HCT116 (cell line): Measurements from ENCODE around the gene ANXA8. TPM values are rescaled to one million over a fixed set of nuclear protein-coding genes. Genes with fewer than 3 reads are reported as not detected.

Source experiments
- ATAC-seq: fragments of 200-7000 bp; cut with Tn5 transposase; 2 replicates; pipeline ENCODE4 v1.9.1; 2020; ENCODE audit warnings: mild to moderate bottlenecking, moderate library complexity
- BruUV-seq: library from RNA; stranded (reverse); fragments of 400-500 nt; replicated peaks from 2 replicates; lab custom pipeline; 2021; lab: Mats Ljungman, UMichigan
- CTCF ChIA-PET: fragments of 300-600 bp; sonication (Branson Sonifier 250); formaldehyde crosslinking; loops from one replicate; lab custom pipeline; 2021; ENCODE audit warnings: antibody characterized with exemption; lab: Charles Lee
- POLR2A ChIA-PET: fragments of 300-600, 350-600 bp; sonication (Branson Sonifier 250); formaldehyde crosslinking; loops from one replicate; lab custom pipeline; 2021; ENCODE audit warnings: antibody characterized with exemption; lab: Charles Lee
- RAD21 ChIA-PET, 2 experiments: fragments of 300-600 bp; sonication (Branson Sonifier 250); formaldehyde crosslinking; loops; one replicate each; lab custom pipeline; 2023; ENCODE audit warnings: low total read pairs in 2 of 2; ENCODE audit not compliant: uncharacterized antibody in 2 of 2, unreplicated experiment in 2 of 2, low non-redundant PET in 1 of 2; lab: Charles Lee
- DNase-seq: peaks from one replicate; pipeline ENCODE4 v3.0.0-alpha.2; 2010; ENCODE audit warnings: low read depth, low spot score
- H2AFZ ChIP-seq: fragments of 200-600 bp; shearing (Covaris generic), sonication (generic); 2 replicates; pipeline ENCODE4 v1.6.1; 2017; ENCODE audit warnings: low read depth, mixed run types, mixed read lengths, antibody characterized with exemption, low read length; ENCODE audit not compliant: poor library complexity, severe bottlenecking
- H3K27ac ChIP-seq: 2 replicates; pipeline ENCODE4 v1.5.1; 2012; ENCODE audit warnings: low read depth, low read length
- H3K27me3 ChIP-seq: fragments of 200-600 bp; sonication (generic); 2 replicates; pipeline ENCODE4 v1.6.1; 2016; ENCODE audit warnings: mixed run types, low read length, mixed read lengths; ENCODE audit not compliant: insufficient read depth
- H3K36me3 ChIP-seq, 2 experiments: fragments of 200-500 bp in 1 of 2; fragments of 200-600 bp in 1 of 2; sonication (Bioruptor generic) in 1 of 2; sonication (generic) in 1 of 2; 2 replicates each; pipeline versions ENCODE4 v1.5.1 to v1.6.1; 2014 to 2016; ENCODE audit warnings: low read length in 2 of 2, inconsistent platforms in 1 of 2, mixed read lengths in 1 of 2, mixed run types in 1 of 2; ENCODE audit not compliant: insufficient read depth in 2 of 2, control insufficient read depth in 1 of 2
- H3K4me1 ChIP-seq, 2 experiments: fragments of 200-600 bp in 1 of 2; sonication (generic) in 1 of 2; 2 replicates each; pipeline versions ENCODE4 v1.5.1 to v1.6.1; 2012 to 2017; ENCODE audit warnings: low read length in 2 of 2, inconsistent platforms in 1 of 2, mild to moderate bottlenecking in 1 of 2, mixed read lengths in 1 of 2, mixed run types in 1 of 2, moderate library complexity in 1 of 2; ENCODE audit not compliant: insufficient read depth in 2 of 2, control insufficient read depth in 1 of 2
- H3K4me2 ChIP-seq: fragments of 200-600 bp; sonication (generic); 2 replicates; pipeline ENCODE4 v1.6.1; 2017; ENCODE audit warnings: mixed run types, low read length, mixed read lengths
- H3K4me3 ChIP-seq, 2 experiments: fragments of 200-600 bp in 1 of 2; sonication (generic) in 1 of 2; replicated peaks in 1 of 2; 2 replicates each; pipeline ENCODE4 v1.5.1; 2011 to 2016; ENCODE audit warnings: low read length in 2 of 2, control low read depth in 1 of 2, low read depth in 1 of 2, mild to moderate bottlenecking in 1 of 2, mixed read lengths in 1 of 2, mixed run types in 1 of 2
- H3K79me2 ChIP-seq: fragments of 200-600 bp; sonication (generic); 2 replicates; pipeline ENCODE4 v1.6.1; 2017; ENCODE audit warnings: mild to moderate bottlenecking, mixed run types, low read length, moderate library complexity, mixed read lengths; ENCODE audit not compliant: insufficient read depth
- H3K9ac ChIP-seq: fragments of 200-600 bp; sonication (generic); 2 replicates; pipeline ENCODE4 v1.6.1; 2016; ENCODE audit warnings: low read length, mixed read lengths
- H3K9me2 ChIP-seq: fragments of 200-600 bp; sonication (generic), shearing (Covaris generic); 2 replicates; pipeline ENCODE4 v1.6.1; 2017; ENCODE audit warnings: mixed run types, mild to moderate bottlenecking, moderate library complexity; ENCODE audit not compliant: insufficient read depth
- H3K9me3 ChIP-seq, 2 experiments: fragments of 200-500 bp in 1 of 2; fragments of 200-600 bp in 1 of 2; sonication (Bioruptor generic) in 1 of 2; sonication (generic) in 1 of 2; 2 replicates each; pipeline ENCODE4 v1.6.1; 2014 to 2017; ENCODE audit warnings: low read length in 2 of 2, mixed read lengths in 2 of 2, inconsistent platforms in 1 of 2, low read depth in 1 of 2, mild to moderate bottlenecking in 1 of 2, mixed run types in 1 of 2, moderate library complexity in 1 of 2; ENCODE audit not compliant: control insufficient read depth in 1 of 2, insufficient read depth in 1 of 2
- H4K20me1 ChIP-seq: fragments of 200-600 bp; sonication (generic), shearing (Covaris generic); 2 replicates; pipeline ENCODE4 v1.6.1; 2017; ENCODE audit warnings: mixed run types, mild to moderate bottlenecking, moderate library complexity; ENCODE audit not compliant: insufficient read depth
- CBX3 ChIP-seq: IDR thresholded peaks from 2 replicates; pipeline ENCODE4 v1.6.1; 2012; ENCODE audit warnings: low read depth
- EGR1 ChIP-seq: IDR thresholded peaks from 2 replicates; pipeline ENCODE4 v1.6.1; 2012; ENCODE audit warnings: low read depth
- ELF1 ChIP-seq: IDR thresholded peaks from 2 replicates; pipeline ENCODE4 v1.6.1; 2012; ENCODE audit warnings: low read depth, borderline replicate concordance
- FOSL1 ChIP-seq: IDR thresholded peaks from 2 replicates; pipeline ENCODE4 v1.6.1; 2012; ENCODE audit warnings: low read depth
- POLR2AphosphoS5 ChIP-seq: IDR thresholded peaks from 2 replicates; pipeline ENCODE4 v1.6.1; 2011; ENCODE audit warnings: mild to moderate bottlenecking, low read depth, low read length, moderate library complexity
- RAD21 ChIP-seq: IDR thresholded peaks from 2 replicates; pipeline ENCODE4 v1.6.1; 2012; ENCODE audit warnings: low read depth, mild to moderate bottlenecking
- REST ChIP-seq: IDR thresholded peaks from 2 replicates; pipeline ENCODE4 v1.6.1; 2012; ENCODE audit warnings: low read depth
- SIN3A ChIP-seq: IDR thresholded peaks from 2 replicates; pipeline ENCODE4 v1.6.1; 2012; ENCODE audit warnings: low read depth
- SRF ChIP-seq: IDR thresholded peaks from 2 replicates; pipeline ENCODE4 v1.6.1; 2012; ENCODE audit warnings: low read depth
- YY1 ChIP-seq: IDR thresholded peaks from 2 replicates; pipeline ENCODE4 v1.6.1; 2011; ENCODE audit warnings: low read length, low read depth, moderate library complexity, mild to moderate bottlenecking; ENCODE audit not compliant: insufficient replicate concordance; ENCODE audit errors: extremely low read depth
- ZNF274 ChIP-seq: fragments of 200-500 bp; sonication (Bioruptor generic); IDR thresholded peaks from 2 replicates; pipeline ENCODE4 v1.6.1; 2014; ENCODE audit warnings: mild to moderate bottlenecking, low read depth, low read length, inconsistent platforms
- intact Hi-C: fragments of 100-400 bp; cut with micrococcal nuclease; formaldehyde crosslinking; loops from 2 replicates; pipeline ENCODE4 v1.10.0; 2022
- total RNA-seq: library from RNA; stranded (reverse); gene quantifications from one replicate; pipeline ENCODE4 v1.2.1, GENCODE V29; 2021; ENCODE audit not compliant: unreplicated experiment
- TF ChIP-seq, protein P1 (sequence below): IDR thresholded peaks from 2 replicates; pipeline ENCODE4 v1.6.1; 2012

ANXA8 gene
- total RNA-seq, 1 experiment from 2014 or later = 0.25 TPM

DNA sequence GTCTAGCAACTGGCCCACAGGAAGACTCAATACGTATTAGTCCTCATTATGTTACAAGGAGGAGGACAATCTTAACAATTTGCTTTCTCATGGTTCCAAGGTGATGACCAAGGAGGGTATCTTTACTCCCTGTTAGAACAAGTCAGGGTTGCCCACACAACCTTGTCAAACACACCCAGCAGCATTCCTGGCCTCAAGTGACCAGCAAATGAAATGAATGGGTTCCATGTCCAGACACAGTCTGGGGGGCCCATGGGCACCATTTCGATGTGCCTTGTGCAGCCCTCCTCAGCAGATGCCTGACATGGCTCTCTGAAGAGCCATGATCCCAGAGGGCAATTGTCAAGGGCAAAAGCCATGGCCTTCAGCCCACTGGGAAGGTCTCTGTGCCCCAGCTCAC, 40.8 kb downstream of the ANXA8 start:
- TF ChIP-seq YY1 (no peak), REST (no peak), ELF1 (no peak), ZNF274 (no peak), SIN3A (no peak), SRF (no peak), EGR1 (no peak), CBX3 (no peak), RAD21 (no peak), FOSL1 (no peak), POLR2AphosphoS5 (no peak)
- TF ChIP-seq, protein P1, sequence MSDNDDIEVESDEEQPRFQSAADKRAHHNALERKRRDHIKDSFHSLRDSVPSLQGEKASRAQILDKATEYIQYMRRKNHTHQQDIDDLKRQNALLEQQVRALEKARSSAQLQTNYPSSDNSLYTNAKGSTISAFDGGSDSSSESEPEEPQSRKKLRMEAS = no peak
- Histone ChIP-seq H3K79me2 (no peaks in the 10 kb centered on the region), H4K20me1 (no peaks in the 10 kb centered on the region), H2AFZ (no peak overlapping the region), H3K27ac (no peak overlapping the region), H3K27me3 (no peaks in the 10 kb centered on the region), H3K4me1 (peaks cover 3 to 5% of the 10 kb centered on the region in 2 experiments; a peak in 3 of 4 replicates), H3K9ac (no peak overlapping the region), H3K36me3 (no peaks in the 10 kb centered on the region), H3K4me2 (no peak overlapping the region), H3K9me2 (no peaks in the 10 kb centered on the region), H3K4me3 (no peak overlapping the region), H3K9me3 (peaks cover 0 to 10% of the 10 kb centered on the region in 2 experiments; a peak in 1 of 4 replicates)
- ChIA-PET POLR2A (no interaction called here), CTCF (no interaction called here), RAD21 (no interaction called here)
- intact Hi-C loops = no loop called here
- ATAC-seq = no peak
- no TSS peak for BruUV-seq
- DNase-seq = no peak
